H1 (cell line): ENCODE data around the gene PINK1. TPM values are rescaled to one million over a fixed set of nuclear protein-coding genes. Genes with fewer than 3 reads are reported as not detected.
A peak's percentile ranks its signal among the peaks of the same experiment; 100 is the strongest.

ENCODE experiments used
- CTCF ChIA-PET: fragments of 300-600 bp; sonication (Branson Sonifier 250); formaldehyde crosslinking; loops from one replicate; lab custom pipeline; 2021; ENCODE audit not compliant: partially characterized antibody; lab: Charles Lee
- POLR2A ChIA-PET: fragments of 300-600 bp; sonication (Branson Sonifier 250); formaldehyde crosslinking; loops from one replicate; lab custom pipeline; 2021; ENCODE audit warnings: inconsistent platforms; ENCODE audit not compliant: partially characterized antibody; lab: Charles Lee
- DNase-seq, 2 experiments: peaks; one replicate each; pipeline versions ENCODE4 v3.0.0 to v3.0.0-alpha.2; 2010 to 2022; ENCODE audit warnings: low spot score in 2 of 2, low read depth in 1 of 2, mixed read lengths in 1 of 2
- FAIRE-seq: peaks from 2 replicates; lab custom pipeline; 2011; peaks lifted over from hg19 to GRCh38; lab: Jason Lieb, UNC
- H2AFZ ChIP-seq: 2 replicates; pipeline ENCODE4 v1.8.1; 2012; ENCODE audit warnings: low read length, inconsistent platforms
- H2AK5ac ChIP-seq: 2 replicates; pipeline ENCODE4 v1.6.1; 2013; ENCODE audit warnings: low read depth, low read length
- H2BK120ac ChIP-seq: replicated peaks from 2 replicates; pipeline ENCODE3; 2013; ENCODE audit warnings: low read depth, low read length, inconsistent platforms
- H2BK12ac ChIP-seq: 2 replicates; pipeline ENCODE4 v1.6.1; 2013; ENCODE audit warnings: low read depth, low read length
- H2BK15ac ChIP-seq: 2 replicates; pipeline ENCODE4 v1.6.1; 2013; ENCODE audit warnings: low read length
- H2BK20ac ChIP-seq: 2 replicates; pipeline ENCODE4 v1.6.1; 2013; ENCODE audit warnings: low read length
- H2BK5ac ChIP-seq: 2 replicates; pipeline ENCODE4 v1.6.1; 2013; ENCODE audit warnings: low read depth, low read length
- H3K14ac ChIP-seq: 2 replicates; pipeline ENCODE4 v1.6.1; 2013; ENCODE audit warnings: inconsistent platforms; ENCODE audit not compliant: insufficient read length
- H3K18ac ChIP-seq: 2 replicates; pipeline ENCODE4 v1.6.1; 2013; ENCODE audit warnings: low read length; ENCODE audit errors: extremely low read depth
- H3K23ac ChIP-seq: 2 replicates; pipeline ENCODE4 v1.6.1; 2013; ENCODE audit warnings: inconsistent platforms; ENCODE audit not compliant: insufficient read length
- H3K23me2 ChIP-seq: 2 replicates; pipeline ENCODE4 v1.6.1; 2013; ENCODE audit warnings: low read depth, low read length
- H3K27ac ChIP-seq: 2 replicates; pipeline ENCODE4 v1.6.1; 2011; ENCODE audit warnings: low read depth, low read length, inconsistent platforms
- H3K27me3 ChIP-seq, 4 experiments: replicated peaks in 1 of 4; 1 replicate in 1 of 4; 2 replicates in 3 of 4; pipeline versions ENCODE4 v1.6.1 to v1.8.1; 2011 to 2013; ENCODE audit warnings: low read length in 3 of 4, mild to moderate bottlenecking in 3 of 4, inconsistent platforms in 2 of 4, mixed read lengths in 2 of 4, moderate library complexity in 1 of 4; ENCODE audit not compliant: control insufficient read depth in 3 of 4, insufficient read depth in 3 of 4; ENCODE audit errors: extremely low read depth in 1 of 4
- H3K36me3 ChIP-seq, 4 experiments: 2 replicates each; pipeline versions ENCODE4 v1.6.1 to v1.8.1; 2011 to 2013; ENCODE audit warnings: mild to moderate bottlenecking in 4 of 4, low read length in 3 of 4, moderate library complexity in 2 of 4, control low read depth in 1 of 4, inconsistent platforms in 1 of 4; ENCODE audit not compliant: insufficient read depth in 4 of 4, control insufficient read depth in 2 of 4
- H3K4ac ChIP-seq: replicated peaks from 2 replicates; pipeline ENCODE3; 2013; ENCODE audit warnings: low read length, low read depth, mixed read lengths, inconsistent platforms; ENCODE audit not compliant: insufficient read length
- H3K4me1 ChIP-seq, 4 experiments: replicated peaks in 1 of 4; 1 replicate in 1 of 4; 2 replicates in 3 of 4; pipeline versions ENCODE4 v1.6.1 to v1.8.1; 2011 to 2013; ENCODE audit warnings: low read length in 3 of 4, inconsistent platforms in 2 of 4, mixed read lengths in 1 of 4; ENCODE audit not compliant: insufficient read depth in 4 of 4, control insufficient read depth in 3 of 4
- H3K4me2 ChIP-seq, 2 experiments: 2 replicates each; pipeline versions ENCODE4 v1.6.1 to v1.8.1; 2011 to 2013; ENCODE audit warnings: low read depth in 2 of 2, low read length in 2 of 2, control low read depth in 1 of 2, inconsistent platforms in 1 of 2, mild to moderate bottlenecking in 1 of 2; ENCODE audit not compliant: insufficient read depth in 1 of 2
- H3K4me3 ChIP-seq, 4 experiments: fragments of 200-600, 300-600 bp in 1 of 4; sonication (generic), shearing (Covaris generic), sonication (Bioruptor Twin) in 1 of 4; 2 replicates each; pipeline versions ENCODE4 v1.5.1 to v1.8.1; 2011 to 2016; ENCODE audit warnings: low read length in 4 of 4, low read depth in 3 of 4, control low read depth in 2 of 4, inconsistent platforms in 2 of 4, mild to moderate bottlenecking in 2 of 4, mixed read lengths in 1 of 4, moderate library complexity in 1 of 4; ENCODE audit not compliant: insufficient read depth in 2 of 4; ENCODE audit errors: extremely low read depth in 1 of 4
- H3K56ac ChIP-seq: replicated peaks from 2 replicates; pipeline ENCODE3; 2013; ENCODE audit warnings: low read depth, mild to moderate bottlenecking, mixed read lengths, low read length, inconsistent platforms; ENCODE audit not compliant: insufficient read length
- H3K79me1 ChIP-seq: 2 replicates; pipeline ENCODE4 v1.6.1; 2013; ENCODE audit warnings: low read depth, low read length, control low read depth
- H3K79me2 ChIP-seq, 2 experiments: 2 replicates each; pipeline versions ENCODE4 v1.6.1 to v1.8.1; 2012 to 2013; ENCODE audit warnings: low read length in 2 of 2, mild to moderate bottlenecking in 2 of 2, inconsistent platforms in 1 of 2; ENCODE audit not compliant: insufficient read depth in 2 of 2, control insufficient read depth in 1 of 2
- H3K9ac ChIP-seq, 4 experiments: replicated peaks in 1 of 4; 1 replicate in 1 of 4; 2 replicates in 3 of 4; pipeline versions ENCODE4 v1.6.1 to v1.8.1; 2011 to 2013; ENCODE audit warnings: low read depth in 3 of 4, low read length in 3 of 4, control low read depth in 2 of 4, mild to moderate bottlenecking in 2 of 4, moderate library complexity in 2 of 4, inconsistent platforms in 1 of 4; ENCODE audit errors: extremely low read depth in 1 of 4
- H3K9me3 ChIP-seq, 2 experiments: 2 replicates each; pipeline versions ENCODE4 v1.6.1 to v1.8.1; 2012 to 2013; ENCODE audit warnings: mild to moderate bottlenecking in 2 of 2, moderate library complexity in 2 of 2, control low read depth in 1 of 2, inconsistent platforms in 1 of 2, low read depth in 1 of 2, low read length in 1 of 2, mixed read lengths in 1 of 2; ENCODE audit not compliant: insufficient read depth in 2 of 2
- H4K20me1 ChIP-seq, 2 experiments: replicated peaks in 1 of 2; 2 replicates each; pipeline versions ENCODE3 to v1.8.1; 2011 to 2013; ENCODE audit warnings: inconsistent platforms in 2 of 2, low read length in 2 of 2, mild to moderate bottlenecking in 1 of 2; ENCODE audit not compliant: insufficient read depth in 2 of 2, control insufficient read depth in 1 of 2
- H4K5ac ChIP-seq: 2 replicates; pipeline ENCODE4 v1.6.1; 2013; ENCODE audit warnings: low read length, low read depth, mixed read lengths, inconsistent platforms; ENCODE audit not compliant: insufficient read length
- H4K8ac ChIP-seq: 2 replicates; pipeline ENCODE4 v1.8.0; 2013; ENCODE audit warnings: mild to moderate bottlenecking, moderate library complexity, low read length, inconsistent platforms; ENCODE audit not compliant: insufficient read depth; ENCODE audit errors: extremely low read depth
- H4K91ac ChIP-seq: replicated peaks from 2 replicates; pipeline ENCODE3; 2013; ENCODE audit warnings: low read length, mixed read lengths, inconsistent platforms; ENCODE audit not compliant: insufficient read length
- CHD1 ChIP-seq: IDR thresholded peaks from 2 replicates; pipeline ENCODE4 v1.6.1; 2012; ENCODE audit warnings: low read depth, low read length, improper control_type of control experiment
- CHD2 ChIP-seq: IDR thresholded peaks from 2 replicates; pipeline ENCODE4 v1.6.1; 2012; ENCODE audit warnings: low read length, improper control_type of control experiment
- KDM5A ChIP-seq: fragments of 200-600 bp; IDR thresholded peaks from 2 replicates; pipeline ENCODE4 v1.7.1; 2012; ENCODE audit warnings: mild to moderate bottlenecking, low read length, inconsistent platforms, mixed read lengths
- POU5F1 ChIP-seq: IDR thresholded peaks from 2 replicates; pipeline ENCODE4 v1.6.1; 2011; ENCODE audit warnings: low read depth, mild to moderate bottlenecking, low read length, moderate library complexity
- RXRA ChIP-seq: IDR thresholded peaks from 2 replicates; pipeline ENCODE4 v1.6.1; 2011; ENCODE audit warnings: low read depth, mild to moderate bottlenecking, low read length, moderate library complexity; ENCODE audit not compliant: insufficient read depth
- SIN3A ChIP-seq, 2 experiments: IDR thresholded peaks in 1 of 2; conservative IDR thresholded peaks in 1 of 2; 2 replicates each; pipeline ENCODE4 v1.6.1; 2011 to 2012; ENCODE audit warnings: low read length in 2 of 2, improper control_type of control experiment in 1 of 2, low read depth in 1 of 2, mild to moderate bottlenecking in 1 of 2
- SIRT6 ChIP-seq: IDR thresholded peaks from one replicate; pipeline ENCODE4 v1.7.1; 2012; ENCODE audit warnings: low read length, inconsistent platforms
- SP4 ChIP-seq: IDR thresholded peaks from 2 replicates; pipeline ENCODE4 v1.6.1; 2012; ENCODE audit warnings: low read length, inconsistent platforms
- TAF7 ChIP-seq: optimal IDR thresholded peaks from 2 replicates; pipeline ENCODE3; 2011; ENCODE audit warnings: low read depth, mild to moderate bottlenecking, inconsistent platforms, low read length, moderate library complexity, borderline replicate concordance
- TEAD4 ChIP-seq: IDR thresholded peaks from 2 replicates; pipeline ENCODE4 v1.6.1; 2012; ENCODE audit warnings: low read depth, low read length, inconsistent platforms, mixed read lengths
- WGBS, 2 experiments: shearing (Covaris generic) in 1 of 2; methylation state at CpG; one replicate each; pipeline versions ENCODE4 v1.1.6 to v1.1.7; 2013 to 2015; ENCODE audit warnings: low lambda C conversion rate in 2 of 2, mixed read lengths in 2 of 2, inconsistent platforms in 1 of 2, low coverage in 1 of 2, missing lambda C conversion rate in 1 of 2; ENCODE audit not compliant: insufficient replicate concordance in 2 of 2, insufficient coverage in 1 of 2, insufficient read length in 1 of 2; ENCODE audit errors: extremely low coverage in 1 of 2, missing lambda C conversion rate in 1 of 2; 5-methylcytosine and 5-hydroxymethylcytosine counted together
- polyA plus RNA-seq, 7 experiments: library from polyadenylated mRNA; depleted of rRNA in 3 of 7; stranded (reverse) in 5 of 7; unstranded in 2 of 7; fragments of >200 nt in 5 of 7; fragments of 200-250 nt in 2 of 7; gene quantifications; 1 replicate in 5 of 7; 2 replicates in 1 of 7; 4 replicates in 1 of 7; pipeline versions ENCODE4 v1.2.1 to v1.2.3, GENCODE V29; 2011 to 2013; ENCODE audit warnings: missing spikeins in 2 of 7, mixed read lengths in 2 of 7
- total RNA-seq: library from RNA; stranded (reverse); fragmentation: NEBNext Ultra II Directional; extraction: Animal tissue kit (Norgen Biotek cat#: 25700); gene quantifications from 2 replicates; pipeline ENCODE4 v1.2.1, GENCODE V29; 2021
- TF ChIP-seq, protein P1 (sequence below), 3 experiments: IDR thresholded peaks; 1 replicate in 2 of 3; 2 replicates in 1 of 3; pipeline versions ENCODE4 v1.5.1 to v1.6.1; 2011; ENCODE audit warnings: low read length in 3 of 3, mild to moderate bottlenecking in 3 of 3, inconsistent platforms in 2 of 3, low read depth in 1 of 3, moderate library complexity in 1 of 3; ENCODE audit not compliant: insufficient read depth in 1 of 3; ENCODE audit errors: control extremely low read depth in 1 of 3

PINK1 gene
- total and polyA plus RNA-seq, 2 of the 8 experiments (the other 6 are each of a cell fraction or from before 2014, with no cell fraction given), result 16.1 to 19.3 TPM

DNA sequence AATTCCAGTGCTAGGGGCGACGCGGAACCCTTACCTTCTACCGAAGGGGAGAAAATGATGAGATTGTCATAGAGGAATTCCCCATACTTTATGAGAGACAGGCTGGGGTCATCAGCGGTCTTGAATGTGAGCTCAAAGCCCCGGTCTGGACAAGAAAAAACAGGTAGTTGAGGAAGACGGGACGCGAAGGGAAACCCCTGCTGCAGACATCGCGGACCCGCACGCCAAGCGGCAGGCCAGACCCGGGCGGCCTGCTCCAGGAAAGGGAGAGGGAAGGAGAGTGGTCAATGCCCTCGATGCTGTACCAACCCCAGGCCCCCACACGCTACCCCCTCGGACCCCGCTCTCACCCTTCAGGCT is 27.6 kb downstream of the PINK1 start:
- Histone ChIP-seq H4K5ac (peak overlapping the region; percentile 71), H3K4me3 (peak overlapping the region; percentile 88 to 95 (median 91)), H2BK5ac (peak overlapping the region; percentile 83), H2AK5ac (no peak overlapping the region), H2BK20ac (no peak overlapping the region), H3K14ac (no peak overlapping the region), H2AFZ (0 out of 2 replicates have a peak overlapping the region, but pooled peaks have one; percentile 54), H3K4ac (peak overlapping the region; percentile 66), H3K23me2 (peaks cover 12% of the 10 kb centered on the region), H4K20me1 (peaks cover 4 to 15% of the 10 kb centered on the region in 2 experiments), H4K91ac (peak overlapping the region; percentile 82), H3K36me3 (peaks cover 9 to 25% (median 17%) of the 10 kb centered on the region in 4 experiments; a peak in 7 of 8 replicates), H2BK12ac (no peak overlapping the region), H4K8ac (peak overlapping the region; percentile 92; the same call in 1 of the 2 replicates), H3K23ac (no peak overlapping the region), H3K79me2 (peaks cover 9 to 49% of the 10 kb centered on the region in 2 experiments), H3K79me1 (peaks cover 7% of the 10 kb centered on the region), H2BK15ac (no peak overlapping the region), H2BK120ac (no peak overlapping the region), H3K9ac (peak overlapping the region; percentile 82 to 90 (median 84)), H3K18ac (peak overlapping the region; percentile 95), H3K27ac (peak overlapping the region; percentile 64), H3K9me3 (no peaks in the 10 kb centered on the region), H3K27me3 (no peaks in the 10 kb centered on the region), H3K4me2 (peak overlapping the region; percentile 75 to 89), H3K56ac (peak overlapping the region; percentile 49), H3K4me1 (peaks cover 0 to 9% (median 4%) of the 10 kb centered on the region in 4 experiments; a peak in 4 of 7 replicates)
- ChIA-PET CTCF (interaction anchor here (1.1 to 2.2 kb wide), 3 partner anchors 27 to 75 kb away, joined by 3 to 8 read pairs (median 7); partner anchors contain the start of gene PINK1), POLR2A (interaction anchor here (0.9 to 1.8 kb wide), 8 partner anchors 9 to 138 kb away, joined by 3 to 5 read pairs (median 4); partner anchors contain the start of genes FAM43B and HP1BP3)
- DNase-seq, result no peak
- no peak for FAIRE-seq
- WGBS, 2 experiments, result 1% methylated on average over 20 of the region's 20 CpGs; no CpG with 5 or more reads in 1 of the 2 experiments
- TF ChIP-seq POU5F1 (no peak), TAF7 (no peak), SP4 (no peak), CHD1 (no peak), SIN3A (conservative IDR thresholded peaks at IDR 0.05 in 1 of 2, IDR thresholded peaks at IDR 0.05 in 1 of 2; ENCODE audit: low read depth in 1 of 2, low read length in 2 of 2) (no peak), RXRA (no peak), CHD2 (no peak), TEAD4 (no peak), SIRT6 (no peak), KDM5A (no peak)
- TF ChIP-seq, protein P1, sequence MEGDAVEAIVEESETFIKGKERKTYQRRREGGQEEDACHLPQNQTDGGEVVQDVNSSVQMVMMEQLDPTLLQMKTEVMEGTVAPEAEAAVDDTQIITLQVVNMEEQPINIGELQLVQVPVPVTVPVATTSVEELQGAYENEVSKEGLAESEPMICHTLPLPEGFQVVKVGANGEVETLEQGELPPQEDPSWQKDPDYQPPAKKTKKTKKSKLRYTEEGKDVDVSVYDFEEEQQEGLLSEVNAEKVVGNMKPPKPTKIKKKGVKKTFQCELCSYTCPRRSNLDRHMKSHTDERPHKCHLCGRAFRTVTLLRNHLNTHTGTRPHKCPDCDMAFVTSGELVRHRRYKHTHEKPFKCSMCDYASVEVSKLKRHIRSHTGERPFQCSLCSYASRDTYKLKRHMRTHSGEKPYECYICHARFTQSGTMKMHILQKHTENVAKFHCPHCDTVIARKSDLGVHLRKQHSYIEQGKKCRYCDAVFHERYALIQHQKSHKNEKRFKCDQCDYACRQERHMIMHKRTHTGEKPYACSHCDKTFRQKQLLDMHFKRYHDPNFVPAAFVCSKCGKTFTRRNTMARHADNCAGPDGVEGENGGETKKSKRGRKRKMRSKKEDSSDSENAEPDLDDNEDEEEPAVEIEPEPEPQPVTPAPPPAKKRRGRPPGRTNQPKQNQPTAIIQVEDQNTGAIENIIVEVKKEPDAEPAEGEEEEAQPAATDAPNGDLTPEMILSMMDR (IDR thresholded peaks at IDR 0.05; ENCODE audit: control extremely low read depth in 1 of 3, insufficient read depth in 1 of 3, low read depth in 1 of 3, low read length in 3 of 3), result no peak
